DOHH2 (cell line): Measurements from ENCODE around the gene CENPP.

ENCODE experiments used
- H3F3A ChIP-seq: fragments of 200-600 bp; sonication (generic), shearing (Covaris generic); 2 replicates; pipeline ENCODE4 v1.6.0; 2016; ENCODE audit warnings: antibody characterized with exemption, mild to moderate bottlenecking; ENCODE audit not compliant: control insufficient read depth, insufficient read depth
- H3K27ac ChIP-seq: fragments of 200-600 bp; sonication (generic); 2 replicates; pipeline ENCODE4 v1.5.1; 2014; ENCODE audit warnings: low read depth, mild to moderate bottlenecking, low read length, moderate library complexity
- H3K27me3 ChIP-seq: fragments of 200-600 bp; sonication (generic); 2 replicates; pipeline ENCODE4 v1.6.1; 2014; ENCODE audit warnings: mild to moderate bottlenecking, low read length, mixed read lengths; ENCODE audit not compliant: control insufficient read depth
- H3K36me3 ChIP-seq: fragments of 200-600 bp; sonication (generic); 2 replicates; pipeline ENCODE4 v1.6.1; 2014; ENCODE audit warnings: mild to moderate bottlenecking, low read length, moderate library complexity, mixed read lengths; ENCODE audit not compliant: control insufficient read depth
- H3K4me1 ChIP-seq: fragments of 200-600 bp; sonication (generic); 2 replicates; pipeline ENCODE4 v1.6.1; 2014; ENCODE audit warnings: mild to moderate bottlenecking, low read length, mixed read lengths; ENCODE audit not compliant: control insufficient read depth
- H3K4me2 ChIP-seq: fragments of 200-600 bp; sonication (generic); 2 replicates; pipeline ENCODE4 v1.6.0; 2014; ENCODE audit warnings: mild to moderate bottlenecking, low read length, moderate library complexity
- H3K4me3 ChIP-seq: fragments of 200-600 bp; sonication (generic); 2 replicates; pipeline ENCODE4 v1.5.1; 2014; ENCODE audit warnings: mild to moderate bottlenecking, low read length, mixed read lengths
- H3K79me2 ChIP-seq: fragments of 200-600 bp; sonication (generic); 2 replicates; pipeline ENCODE4 v1.6.1; 2014; ENCODE audit warnings: mild to moderate bottlenecking, low read length, mixed read lengths; ENCODE audit not compliant: control insufficient read depth
- H3K9me2 ChIP-seq: fragments of 200-600 bp; sonication (generic); replicated peaks from 2 replicates; pipeline ENCODE4 v1.6.1; 2014; ENCODE audit warnings: mild to moderate bottlenecking, low read length, mixed read lengths; ENCODE audit not compliant: control insufficient read depth
- H3K9me3 ChIP-seq: fragments of 200-600 bp; sonication (generic); 2 replicates; pipeline ENCODE4 v1.6.1; 2014; ENCODE audit warnings: antibody characterized with exemption, low read length, mixed read lengths; ENCODE audit not compliant: control insufficient read depth, insufficient read depth
- H4K20me1 ChIP-seq: fragments of 200-600 bp; sonication (generic); 2 replicates; pipeline ENCODE4 v1.6.0; 2014; ENCODE audit warnings: low read depth, mild to moderate bottlenecking, antibody characterized with exemption, low read length, moderate library complexity; ENCODE audit not compliant: control insufficient read depth, insufficient read depth
- EZH2phosphoT487 ChIP-seq: fragments of 200-600 bp; sonication (generic); IDR thresholded peaks from 2 replicates; pipeline ENCODE4 v1.6.1; 2017; ENCODE audit warnings: borderline replicate concordance, mild to moderate bottlenecking, antibody characterized with exemption, low read length, moderate library complexity, mixed read lengths
- TF ChIP-seq, protein P1 (sequence below): fragments of 200-600 bp; sonication (generic); IDR thresholded peaks from one replicate; pipeline ENCODE4 v1.5.1; 2014; ENCODE audit warnings: antibody characterized with exemption, mild to moderate bottlenecking, low read depth, low read length; ENCODE audit not compliant: poor library complexity, severe bottlenecking

Gene CENPP

DNA sequence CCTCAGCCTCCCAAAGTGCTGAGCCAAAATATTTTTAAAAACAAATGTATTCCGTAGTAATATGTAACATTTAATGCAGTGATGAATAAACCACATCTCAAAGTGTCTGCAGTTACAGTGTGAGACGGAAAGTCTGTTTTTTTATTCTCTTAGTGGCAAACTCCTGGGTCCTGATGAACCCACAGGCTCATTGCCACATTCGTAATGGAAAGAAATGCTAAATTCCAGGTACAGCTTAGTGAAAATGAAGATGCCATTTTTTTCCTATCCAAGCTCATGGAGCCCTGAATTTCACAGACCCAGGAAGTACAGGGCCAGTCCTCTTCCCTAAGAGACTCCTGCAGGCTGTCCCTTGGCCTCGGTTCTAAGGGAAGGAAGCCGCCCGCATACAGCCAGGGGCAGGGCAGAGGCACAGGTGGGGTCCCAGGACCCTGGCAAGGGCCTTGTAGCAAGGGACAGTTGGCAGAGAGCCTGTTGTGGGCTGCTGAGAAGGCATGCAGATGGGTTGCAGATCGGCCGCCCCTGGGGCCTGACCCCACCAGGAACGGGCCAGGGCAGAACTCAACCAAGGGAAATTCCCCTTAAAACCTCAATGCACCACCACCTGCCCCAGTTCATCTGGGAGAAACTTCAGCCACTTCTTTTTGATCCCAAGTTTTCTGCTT lies 308.0 kb downstream of the CENPP start:
- no peaks in the 10 kb centered on the region for H4K20me1 ChIP-seq
- TF ChIP-seq, protein P1, sequence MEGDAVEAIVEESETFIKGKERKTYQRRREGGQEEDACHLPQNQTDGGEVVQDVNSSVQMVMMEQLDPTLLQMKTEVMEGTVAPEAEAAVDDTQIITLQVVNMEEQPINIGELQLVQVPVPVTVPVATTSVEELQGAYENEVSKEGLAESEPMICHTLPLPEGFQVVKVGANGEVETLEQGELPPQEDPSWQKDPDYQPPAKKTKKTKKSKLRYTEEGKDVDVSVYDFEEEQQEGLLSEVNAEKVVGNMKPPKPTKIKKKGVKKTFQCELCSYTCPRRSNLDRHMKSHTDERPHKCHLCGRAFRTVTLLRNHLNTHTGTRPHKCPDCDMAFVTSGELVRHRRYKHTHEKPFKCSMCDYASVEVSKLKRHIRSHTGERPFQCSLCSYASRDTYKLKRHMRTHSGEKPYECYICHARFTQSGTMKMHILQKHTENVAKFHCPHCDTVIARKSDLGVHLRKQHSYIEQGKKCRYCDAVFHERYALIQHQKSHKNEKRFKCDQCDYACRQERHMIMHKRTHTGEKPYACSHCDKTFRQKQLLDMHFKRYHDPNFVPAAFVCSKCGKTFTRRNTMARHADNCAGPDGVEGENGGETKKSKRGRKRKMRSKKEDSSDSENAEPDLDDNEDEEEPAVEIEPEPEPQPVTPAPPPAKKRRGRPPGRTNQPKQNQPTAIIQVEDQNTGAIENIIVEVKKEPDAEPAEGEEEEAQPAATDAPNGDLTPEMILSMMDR: no peak
- TF ChIP-seq EZH2phosphoT487: no peak
- H3F3A ChIP-seq: no peaks in the 10 kb centered on the region
- no peak overlapping the region for H3K4me3 ChIP-seq
- H3K9me3 ChIP-seq: no peaks in the 10 kb centered on the region
- no peaks in the 10 kb centered on the region for H3K4me1 ChIP-seq
- H3K36me3 ChIP-seq: peaks cover 55% of the 10 kb centered on the region
- H3K79me2 ChIP-seq: no peaks in the 10 kb centered on the region
- no peak overlapping the region for H3K4me2 ChIP-seq
- no peaks in the 10 kb centered on the region for H3K9me2 ChIP-seq
- H3K27ac ChIP-seq: no peak overlapping the region
- H3K27me3 ChIP-seq: no peaks in the 10 kb centered on the region

DNA sequence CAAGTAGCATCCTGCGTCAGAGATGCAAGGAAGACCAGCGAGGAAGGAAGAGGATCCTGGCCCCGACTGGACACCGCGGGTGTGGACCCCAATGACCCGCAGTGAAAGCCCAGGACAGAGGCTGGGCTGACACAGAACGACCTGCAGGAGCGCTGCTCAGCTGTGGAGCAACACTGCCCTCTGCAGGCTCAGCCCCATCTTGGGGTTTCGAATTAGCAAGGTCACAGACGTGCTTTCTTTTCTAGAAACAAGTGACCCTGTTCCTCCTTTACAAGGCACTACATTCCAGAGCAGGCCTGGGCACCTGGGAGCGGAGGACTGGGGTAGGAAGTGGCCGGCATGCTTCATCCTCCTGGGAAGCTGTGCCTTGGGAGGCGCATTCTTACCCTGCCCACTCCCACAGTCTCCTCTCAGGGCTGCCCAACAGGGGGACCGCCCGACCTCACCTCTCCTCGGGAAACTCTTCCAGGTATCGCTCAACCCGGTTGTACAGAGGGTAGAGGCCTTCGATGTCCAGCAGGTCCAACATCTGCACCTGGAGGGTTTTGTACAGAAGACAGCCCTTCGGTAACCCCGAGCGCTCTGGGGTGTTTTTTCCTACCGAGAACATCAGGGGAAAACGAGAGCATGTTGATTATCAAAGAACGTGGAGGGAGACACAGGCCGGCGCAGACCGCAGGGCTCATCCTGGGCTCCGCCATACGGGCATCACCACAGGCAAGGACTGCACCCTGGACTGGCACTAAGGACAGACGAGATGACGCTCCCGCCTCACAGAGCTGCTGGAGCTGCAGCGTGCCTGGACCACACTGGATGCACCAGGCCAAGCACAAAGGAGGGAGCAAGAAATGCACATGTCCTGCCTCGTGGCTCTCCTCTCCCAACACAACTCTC lies 309.2 kb downstream of the CENPP start:
- no peaks in the 10 kb centered on the region for H3F3A ChIP-seq
- H3K9me3 ChIP-seq: no peaks in the 10 kb centered on the region
- H3K4me2 ChIP-seq: no peak overlapping the region
- H4K20me1 ChIP-seq: no peaks in the 10 kb centered on the region
- H3K27ac ChIP-seq: no peak overlapping the region
- H3K4me3 ChIP-seq: no peak overlapping the region
- no peaks in the 10 kb centered on the region for H3K4me1 ChIP-seq
- no peaks in the 10 kb centered on the region for H3K9me2 ChIP-seq
- no peaks in the 10 kb centered on the region for H3K79me2 ChIP-seq
- H3K27me3 ChIP-seq: no peaks in the 10 kb centered on the region
- peaks cover 54% of the 10 kb centered on the region for H3K36me3 ChIP-seq
- TF ChIP-seq, protein P1: peak; percentile 94
- TF ChIP-seq EZH2phosphoT487: no peak

DNA sequence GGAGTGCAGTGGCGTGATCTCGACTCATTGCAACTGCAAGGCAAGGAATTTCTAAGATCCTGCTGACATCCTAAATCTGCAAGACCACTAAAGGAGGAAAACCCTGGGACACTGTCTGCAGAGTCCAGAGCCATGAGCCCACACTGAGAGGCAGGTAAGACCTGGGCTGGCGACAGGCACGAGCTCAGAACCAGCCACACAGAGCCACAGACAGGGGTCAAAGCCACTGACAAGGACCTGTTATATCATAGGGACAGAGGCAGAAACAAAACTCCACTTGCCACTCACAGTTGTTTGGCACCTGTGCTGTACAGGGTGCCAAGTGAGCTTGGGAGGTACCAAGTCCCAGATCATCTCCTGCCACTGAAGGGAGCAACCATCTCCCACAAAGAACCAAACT lies 310.0 kb downstream of the CENPP start:
- Histone ChIP-seq H3K4me1 (no peaks in the 10 kb centered on the region), H3K27me3 (no peaks in the 10 kb centered on the region), H4K20me1 (no peaks in the 10 kb centered on the region), H3K79me2 (no peaks in the 10 kb centered on the region), H3K27ac (no peak overlapping the region), H3K36me3 (peaks cover 56% of the 10 kb centered on the region), H3K4me2 (no peak overlapping the region), H3F3A (no peaks in the 10 kb centered on the region), H3K4me3 (no peak overlapping the region), H3K9me2 (no peaks in the 10 kb centered on the region), H3K9me3 (no peaks in the 10 kb centered on the region)
- TF ChIP-seq, protein P1: no peak
- TF ChIP-seq EZH2phosphoT487: no peak
